MV-4-11 (cell line): Measurements from ENCODE around the gene USP9X.
"Not testable (repeated sequence)": the region's sequence is repeated elsewhere in the genome, so short reads cannot be mapped to it uniquely, and the experiment has no call there.

Experiments used
- DNase-seq: peaks from one replicate; lab custom pipeline; 2025; lab: John Stamatoyannopoulos, UW

The USP9X gene

DNA sequence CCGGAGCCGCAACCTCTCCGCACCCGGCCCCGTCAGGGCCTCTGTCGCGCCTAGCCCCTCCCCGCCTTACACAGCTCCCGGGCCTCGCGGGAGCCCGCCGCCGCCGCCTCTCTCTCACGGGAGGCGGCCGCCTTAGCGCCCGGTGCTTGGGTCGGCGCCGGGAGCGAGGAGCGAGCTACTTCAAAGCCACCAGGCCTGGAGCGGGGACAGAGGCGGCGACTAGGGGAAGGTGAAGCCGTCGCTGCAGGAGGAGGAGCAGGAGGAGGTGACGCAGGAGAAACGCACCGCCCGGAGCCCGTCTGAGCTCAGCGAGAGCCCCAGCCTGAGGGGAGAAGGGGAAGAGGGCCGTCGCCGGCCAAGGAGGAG lies 250 bp downstream of the USP9X start:
- DNase-seq: peak; percentile 29

DNA sequence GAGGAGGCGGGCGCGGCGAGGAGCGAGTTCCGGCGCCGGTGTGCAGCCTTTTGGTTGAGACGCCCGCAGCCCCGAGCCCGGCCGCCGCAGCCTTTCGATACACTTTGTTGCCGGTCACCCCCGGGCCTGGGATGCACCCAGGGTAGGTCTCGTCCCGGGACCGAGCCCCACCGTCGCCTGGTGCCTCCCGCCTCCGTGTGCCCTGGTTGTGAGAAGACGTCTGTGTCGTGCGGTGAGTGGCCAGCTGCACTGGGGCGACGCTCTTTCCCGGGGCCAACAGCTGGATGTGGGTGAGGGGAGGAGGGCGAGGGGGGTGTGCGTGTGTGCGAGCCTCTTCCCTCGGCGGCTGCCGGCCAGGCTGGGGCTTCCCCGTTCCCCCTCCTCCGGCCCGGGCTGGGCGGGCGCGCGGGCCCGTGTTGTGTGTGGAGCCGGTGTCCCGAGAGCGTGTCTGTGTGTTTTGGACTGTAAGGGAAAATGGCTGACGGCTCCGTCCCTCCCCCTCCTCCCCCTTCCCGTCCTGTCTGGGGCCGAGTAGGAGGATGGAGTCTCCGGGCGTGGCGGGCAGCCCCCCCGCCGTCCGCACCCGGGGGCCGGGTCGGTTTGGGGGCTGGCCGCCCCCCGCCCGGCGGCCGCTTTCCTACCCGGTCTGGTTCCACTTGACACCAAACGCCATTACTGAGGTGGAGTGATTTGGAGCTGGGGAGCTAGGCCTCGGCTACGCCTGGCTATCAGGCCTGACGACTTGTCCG lies 807 bp downstream of the USP9X start:
- DNase-seq: no peak

DNA sequence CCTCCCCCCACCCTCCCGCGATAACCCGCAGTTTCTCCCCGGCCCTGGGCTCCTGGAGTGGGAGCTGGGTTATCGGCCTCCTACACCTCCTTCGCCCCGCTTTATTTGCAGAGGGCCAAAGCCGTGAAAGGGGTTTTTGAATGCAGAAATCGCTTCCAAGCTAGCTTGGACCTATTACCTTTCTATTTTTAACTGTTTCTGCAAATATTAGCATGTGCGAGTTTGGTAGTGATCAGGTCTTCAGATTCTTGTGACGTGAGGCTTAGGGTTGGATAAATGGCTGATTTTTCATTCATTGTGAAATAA lies 1.3 kb downstream of the USP9X start:
- no peak for DNase-seq

DNA sequence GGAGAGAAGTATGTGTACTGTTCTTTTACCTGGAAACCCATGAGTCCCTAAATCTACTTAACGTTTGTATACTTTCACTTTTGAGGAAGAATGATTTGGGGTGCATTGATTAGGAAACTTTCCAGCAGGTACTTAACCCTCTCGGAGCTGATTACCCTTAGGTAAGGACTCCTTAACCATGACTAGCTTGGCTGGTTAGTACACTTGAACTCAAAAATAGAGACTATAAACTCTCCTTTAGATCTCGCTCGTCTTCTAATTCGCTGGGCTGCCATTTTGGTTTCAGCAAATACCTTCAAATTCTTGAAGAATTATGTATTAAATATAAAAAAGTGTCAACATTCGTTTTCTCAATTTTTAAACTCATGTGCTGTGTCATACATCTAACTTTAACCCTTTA lies 2.0 kb downstream of the USP9X start:
- no peak for DNase-seq

DNA sequence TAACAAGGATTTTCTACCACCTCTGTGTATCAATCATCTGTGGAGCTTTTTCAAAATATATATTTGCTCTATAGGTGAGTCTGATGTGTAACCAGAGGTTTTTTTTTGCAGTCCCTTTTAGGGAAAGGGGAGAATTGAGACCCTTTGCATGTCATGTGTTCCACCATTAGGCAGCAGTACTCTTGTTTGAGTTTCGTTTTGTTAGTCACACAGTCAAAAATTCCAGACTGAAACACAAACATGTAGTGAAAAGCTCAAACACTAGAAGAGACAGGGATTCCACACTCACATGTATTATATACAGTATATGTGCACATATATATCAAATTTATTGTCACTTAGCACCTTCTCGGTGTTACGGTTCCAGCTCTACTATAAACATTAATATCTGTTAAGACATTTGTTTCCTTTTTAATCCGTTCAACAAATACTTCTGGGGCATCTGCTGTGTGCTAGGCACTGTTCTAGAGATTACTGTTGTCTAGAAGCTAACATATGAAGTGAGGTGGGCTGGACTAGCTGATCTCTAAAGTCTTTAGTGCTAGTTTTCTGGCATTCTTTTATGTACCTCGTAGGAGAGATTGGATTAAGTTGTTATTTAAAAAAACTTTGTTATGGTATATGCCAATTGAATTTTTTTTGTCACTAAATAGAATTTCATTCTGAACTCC lies 5.5 kb downstream of the USP9X start:
- no peak for DNase-seq

DNA sequence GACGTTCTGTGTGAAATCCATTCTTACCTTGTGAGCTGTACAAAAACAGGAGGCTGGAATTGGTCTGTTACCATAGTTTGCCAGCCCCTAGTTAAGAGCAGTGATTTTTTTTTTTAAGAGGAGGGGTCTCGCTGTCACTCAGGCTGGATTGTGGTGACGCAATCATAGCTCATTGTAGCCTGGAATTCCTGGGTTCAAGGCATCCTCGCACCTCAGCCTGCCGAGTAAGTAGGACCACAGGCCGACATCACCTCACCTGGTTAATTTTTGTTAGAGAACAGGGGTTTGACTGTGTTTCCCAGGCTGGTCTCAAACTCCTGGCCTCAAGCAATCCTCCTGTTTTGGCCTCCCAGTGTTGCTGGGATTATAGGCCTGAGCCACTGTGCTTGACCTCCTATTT lies 7.5 kb downstream of the USP9X start:
- no peak for DNase-seq

DNA sequence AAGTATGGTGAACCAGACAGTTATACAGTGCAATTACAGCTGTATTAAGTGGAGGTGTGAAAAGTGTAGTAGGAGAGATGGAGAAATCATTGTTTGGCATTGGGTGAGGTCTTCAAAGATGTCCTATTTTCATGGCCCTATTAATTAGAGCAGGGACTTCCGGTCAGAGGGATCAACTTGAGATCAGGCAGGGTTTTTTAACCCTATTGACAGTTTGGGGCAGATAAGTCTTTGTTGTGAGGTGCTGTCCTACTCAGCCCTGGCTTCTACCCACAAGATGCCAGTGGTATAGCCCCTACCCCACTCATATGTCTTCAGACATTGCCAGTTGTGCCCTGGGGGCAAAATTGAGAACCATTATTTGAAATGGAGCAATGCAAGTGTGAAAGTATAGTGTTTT lies 9.9 kb downstream of the USP9X start:
- DNase-seq: no peak

DNA sequence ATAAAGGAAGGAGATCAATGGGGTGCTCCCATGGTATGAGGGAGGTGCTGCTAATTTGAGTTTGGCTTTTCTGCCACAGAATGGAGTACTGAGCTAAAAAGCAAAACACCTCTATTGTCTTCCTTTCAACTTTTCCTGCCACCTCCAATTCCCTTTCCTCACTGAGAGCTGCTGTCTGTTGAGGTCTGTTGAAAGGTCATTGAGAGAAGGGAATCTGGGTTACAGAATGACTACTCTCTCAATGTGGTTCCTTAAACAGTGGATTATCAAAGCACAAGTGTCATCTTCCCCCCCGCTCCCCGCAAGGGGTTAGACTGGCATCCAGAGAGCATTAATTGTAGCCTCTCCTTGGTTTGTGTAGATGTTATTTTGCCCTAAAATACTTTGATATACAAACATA lies 10.7 kb downstream of the USP9X start:
- peak; percentile 51 for DNase-seq

DNA sequence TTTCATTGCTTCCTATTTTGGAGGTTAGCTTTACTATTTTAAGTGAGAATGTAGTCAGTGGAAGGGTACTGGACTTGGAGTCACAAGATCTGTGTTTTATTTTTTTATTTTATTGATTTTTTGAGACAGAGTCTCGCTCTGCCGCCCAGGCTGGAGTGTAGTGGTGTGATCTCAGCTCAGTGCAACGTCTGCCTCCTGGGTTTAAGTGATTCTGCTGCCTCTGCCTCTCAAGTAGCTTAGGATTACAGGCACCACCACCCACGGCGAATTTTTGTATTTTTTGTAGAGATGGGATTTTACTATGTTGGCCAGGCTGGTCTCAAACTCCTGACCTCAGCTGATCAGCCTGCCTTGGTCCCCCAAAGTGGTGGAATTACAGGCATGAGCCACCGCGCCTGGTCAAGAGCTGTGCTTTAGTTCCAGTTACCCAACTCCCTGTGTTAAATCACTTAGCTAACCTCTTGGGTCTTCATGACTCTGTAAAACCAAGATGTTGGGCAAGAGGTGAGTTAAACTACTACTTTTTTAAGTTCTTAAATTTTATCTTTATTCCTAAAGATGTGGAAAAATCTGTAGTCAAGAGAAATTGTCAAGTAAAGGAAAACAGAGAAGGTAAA lies 11.2 kb downstream of the USP9X start:
- peak; percentile 11 for DNase-seq

DNA sequence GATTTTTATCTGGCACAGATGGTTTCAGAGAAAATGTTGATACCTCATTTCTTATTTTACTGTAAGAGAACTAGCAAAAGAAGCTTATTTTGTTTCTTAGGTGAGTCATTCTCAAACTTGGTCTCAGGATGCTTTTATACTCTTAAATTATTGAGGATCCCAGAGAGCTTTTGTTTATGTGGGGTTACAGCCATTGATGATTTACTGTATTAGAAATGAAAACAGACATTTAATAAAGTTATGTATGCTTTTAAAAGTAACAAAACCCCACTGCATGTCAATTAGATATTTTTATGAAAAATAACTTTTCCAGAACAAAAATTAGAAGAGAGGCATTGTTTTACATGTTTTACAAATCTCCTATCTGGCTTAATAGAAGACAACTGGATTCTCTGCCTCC lies 12.1 kb downstream of the USP9X start:
- DNase-seq: no peak

DNA sequence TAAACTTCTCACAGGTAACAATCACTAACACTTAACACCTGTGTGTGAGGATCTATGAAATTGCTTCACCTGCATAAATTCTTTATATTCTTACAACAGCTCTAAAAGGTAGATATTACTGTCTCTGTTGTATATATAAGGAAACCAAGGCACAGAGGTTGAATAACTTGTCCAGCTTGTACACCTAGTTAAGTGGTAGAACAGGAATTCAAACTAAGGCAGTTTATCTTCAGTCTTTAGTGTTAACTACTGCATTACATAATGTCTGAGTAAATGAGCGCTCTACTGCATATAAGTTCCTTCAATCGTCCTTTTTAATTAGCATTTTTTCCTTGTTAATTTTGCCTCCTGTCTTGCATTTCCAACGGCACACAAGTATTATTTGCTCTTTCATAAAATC lies 15.0 kb downstream of the USP9X start:
- DNase-seq: no peak

DNA sequence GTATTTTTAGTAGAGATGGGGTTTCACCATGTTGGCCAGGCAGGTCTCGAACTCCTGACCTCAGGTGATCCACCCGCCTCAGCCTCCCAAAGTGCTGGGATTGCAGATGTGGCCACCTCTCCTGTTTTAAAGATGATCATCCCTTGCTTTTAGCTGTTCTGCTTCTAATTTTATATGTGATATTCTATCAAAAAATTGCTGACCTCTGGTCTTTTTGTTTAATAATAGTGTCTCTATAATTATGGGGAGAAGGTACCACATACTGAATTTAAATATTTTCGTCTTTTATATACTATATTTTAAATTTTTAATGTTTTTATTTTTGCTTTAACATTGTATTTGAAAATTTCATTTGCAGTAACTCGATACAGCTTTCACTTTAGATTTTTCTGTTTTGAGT lies 15.6 kb downstream of the USP9X start:
- DNase-seq: no peak

DNA sequence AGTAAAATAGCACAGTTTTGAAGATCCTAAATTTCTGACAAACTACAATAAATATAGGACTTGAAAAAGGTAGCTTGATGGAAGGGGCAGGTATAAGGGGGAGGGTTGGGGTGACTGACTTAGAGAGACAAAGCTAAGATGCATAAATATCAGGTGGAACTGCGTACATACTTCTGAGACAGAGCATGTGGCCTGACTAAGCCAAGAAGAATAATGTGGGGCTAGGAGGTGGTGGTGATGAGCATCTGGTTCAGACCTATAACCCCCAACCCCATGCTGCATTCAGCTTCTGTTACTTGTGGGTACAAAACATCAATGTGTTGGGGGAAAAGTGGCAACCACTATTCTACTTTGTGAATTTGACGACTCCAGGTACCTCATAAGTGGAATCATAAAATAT lies 19.8 kb downstream of the USP9X start:
- DNase-seq: no peak

DNA sequence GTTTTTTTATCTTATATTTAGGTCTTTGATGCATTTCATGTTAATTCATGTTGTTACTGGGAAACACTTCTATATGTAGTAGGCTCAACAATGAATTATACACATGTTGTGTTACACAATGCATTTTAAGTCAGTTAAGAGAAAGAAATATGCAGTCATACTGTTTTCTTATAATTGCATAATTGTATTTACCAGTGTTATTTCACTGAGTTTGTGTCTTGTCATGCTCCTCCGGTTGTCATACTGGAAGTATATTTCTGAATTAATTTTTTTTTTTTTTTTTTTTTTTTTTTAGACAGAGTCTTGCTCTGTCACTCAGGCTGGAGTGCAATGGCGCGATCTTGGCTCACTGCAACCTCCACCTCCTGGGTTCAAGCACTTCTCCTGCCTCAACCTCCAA lies 21.0 kb downstream of the USP9X start:
- not testable (repeated sequence) for DNase-seq

DNA sequence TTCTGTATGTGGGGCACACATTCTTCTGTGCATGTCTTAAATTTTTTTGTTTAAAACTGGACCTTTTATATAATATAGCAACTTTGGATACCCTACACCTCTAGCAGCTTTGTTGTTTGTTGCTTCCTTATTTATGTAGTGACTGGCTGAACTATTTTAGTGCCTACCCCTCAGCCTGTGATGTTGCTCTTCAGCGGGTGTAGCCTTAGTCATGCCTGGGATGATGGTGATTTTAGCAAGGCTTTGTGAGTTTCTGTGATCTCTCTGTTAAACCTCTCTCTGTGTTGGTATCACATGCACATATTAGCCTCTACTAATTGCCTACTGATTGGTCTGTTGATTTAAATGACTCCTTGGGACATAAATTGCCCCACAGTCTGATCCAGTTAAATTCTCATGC lies 22.8 kb downstream of the USP9X start:
- DNase-seq: no peak

DNA sequence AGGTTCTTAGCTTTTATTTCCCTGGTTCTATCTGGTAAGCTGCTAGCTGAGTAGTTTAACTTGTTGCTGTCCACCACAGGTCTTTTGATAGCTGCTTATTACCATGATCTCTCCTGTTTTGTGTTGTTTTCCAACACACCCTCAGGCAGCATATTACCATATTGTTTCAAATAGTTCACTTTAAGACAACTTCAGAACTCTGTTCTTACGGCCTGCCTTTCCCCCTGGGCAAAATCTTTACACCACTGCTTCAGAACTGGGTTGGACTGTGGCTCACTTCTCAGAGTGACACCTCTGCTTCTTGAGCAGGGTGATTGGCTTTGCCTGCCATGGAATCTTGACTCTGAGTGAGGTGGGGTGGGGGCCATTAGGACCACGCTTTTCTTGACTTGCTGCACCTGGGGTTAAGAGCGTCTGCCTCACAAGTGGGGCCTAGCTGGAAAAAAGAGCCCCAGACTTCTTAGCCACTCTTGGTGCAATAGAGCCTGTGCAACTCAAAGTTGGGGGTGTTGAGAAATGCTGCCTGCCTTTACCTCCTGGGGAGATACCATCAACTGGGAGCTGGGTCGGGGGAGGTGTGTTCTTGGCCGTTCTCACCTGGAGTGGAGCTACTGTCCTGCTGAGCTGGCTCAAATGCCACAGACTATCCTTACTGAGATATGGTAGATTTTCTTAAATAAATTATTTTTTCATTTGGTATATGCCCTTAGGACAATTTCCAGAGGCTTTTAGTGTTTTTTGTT lies 23.4 kb downstream of the USP9X start:
- DNase-seq: no peak

DNA sequence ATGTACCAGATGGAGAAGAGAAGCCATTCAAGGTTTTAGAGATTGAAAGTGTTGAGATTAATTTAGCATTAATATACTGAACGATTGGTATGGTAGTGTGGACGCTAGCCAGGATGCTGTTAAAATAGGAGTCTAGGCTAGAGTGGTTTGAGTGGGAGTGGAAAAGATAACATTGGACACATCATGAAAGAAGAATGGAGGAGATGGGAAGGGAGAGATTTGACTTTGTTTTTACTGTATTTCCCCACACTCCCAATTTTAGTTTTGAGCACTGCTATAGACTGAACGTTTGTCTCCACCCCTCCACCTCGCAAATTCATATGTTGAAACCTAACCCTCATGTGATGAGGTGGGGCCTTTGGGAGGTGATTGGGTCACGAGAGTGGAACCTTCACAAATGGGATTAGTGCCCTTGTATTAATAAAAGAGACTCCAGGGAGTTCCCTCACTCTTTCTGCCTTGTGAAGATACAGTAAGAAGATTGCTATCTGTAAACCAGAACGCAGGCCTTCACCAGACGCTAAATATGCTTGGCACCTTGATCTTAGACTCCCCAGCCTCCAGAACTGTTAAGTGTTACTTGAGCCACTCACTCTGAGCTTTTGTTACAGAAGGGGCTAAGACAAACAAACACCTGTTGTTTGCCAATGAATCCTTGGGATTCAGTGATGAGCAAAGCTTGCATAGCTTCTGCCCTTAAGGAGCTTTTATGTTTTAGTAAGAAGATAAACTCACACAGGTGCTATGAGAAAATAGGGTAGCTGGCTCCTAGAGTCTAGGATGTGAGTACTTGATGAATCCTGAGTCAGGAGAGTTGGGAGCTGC lies 25.8 kb downstream of the USP9X start:
- DNase-seq: no peak

DNA sequence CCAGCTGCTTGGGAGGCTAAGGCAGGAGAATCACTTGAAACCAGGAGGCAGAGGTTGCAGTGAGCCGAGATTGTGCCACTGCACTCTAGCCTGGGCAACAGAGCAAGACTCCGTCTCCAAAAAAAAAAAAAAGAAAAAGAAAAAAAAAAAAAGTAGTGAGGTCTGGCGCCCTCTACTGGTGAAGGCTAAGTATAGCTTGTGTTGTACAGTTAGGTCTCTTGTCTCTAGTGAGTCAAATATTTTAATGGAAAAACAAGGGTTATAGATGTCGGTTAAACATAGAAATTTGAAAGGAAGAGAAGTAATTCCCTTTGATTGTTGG lies 29.8 kb downstream of the USP9X start:
- peak; percentile 28 for DNase-seq

DNA sequence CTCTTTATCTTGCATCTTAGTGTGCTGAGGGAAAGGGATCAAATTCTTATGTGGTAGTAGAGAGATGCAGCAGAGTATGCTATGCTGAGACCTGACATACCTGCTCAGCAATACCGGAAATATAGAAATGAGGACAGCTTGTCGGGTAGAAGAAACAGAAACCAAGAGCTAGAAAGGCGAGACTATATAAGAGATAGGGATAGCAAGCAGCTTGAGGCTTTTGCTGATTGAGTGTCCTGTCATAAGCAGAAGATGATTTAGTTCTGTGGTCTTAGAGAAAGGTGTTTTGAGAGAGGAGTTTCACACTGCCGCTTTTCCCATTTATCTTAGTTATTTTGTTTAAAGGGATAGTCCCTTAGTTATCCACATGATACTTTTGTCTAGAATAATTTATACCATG lies 31.7 kb downstream of the USP9X start:
- DNase-seq: no peak

DNA sequence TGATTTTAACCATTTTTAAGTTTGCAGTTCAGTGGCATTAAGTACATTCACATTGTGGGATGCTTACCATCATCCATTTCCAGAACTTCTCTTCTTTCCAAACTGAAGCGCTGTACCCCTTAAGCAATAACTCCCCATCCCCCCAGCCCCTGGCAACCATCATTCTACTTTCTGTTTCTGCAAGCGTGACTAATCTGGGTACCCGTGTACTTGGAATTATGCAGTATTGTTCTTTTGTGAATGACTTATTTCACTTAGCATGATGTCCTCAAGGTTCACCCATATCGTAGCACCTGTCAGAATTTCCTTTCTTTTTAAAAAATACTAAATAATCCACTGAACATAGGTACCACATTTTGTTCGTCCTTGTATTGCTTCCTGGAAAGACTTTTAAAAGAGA lies 32.9 kb downstream of the USP9X start:
- no peak for DNase-seq

DNA sequence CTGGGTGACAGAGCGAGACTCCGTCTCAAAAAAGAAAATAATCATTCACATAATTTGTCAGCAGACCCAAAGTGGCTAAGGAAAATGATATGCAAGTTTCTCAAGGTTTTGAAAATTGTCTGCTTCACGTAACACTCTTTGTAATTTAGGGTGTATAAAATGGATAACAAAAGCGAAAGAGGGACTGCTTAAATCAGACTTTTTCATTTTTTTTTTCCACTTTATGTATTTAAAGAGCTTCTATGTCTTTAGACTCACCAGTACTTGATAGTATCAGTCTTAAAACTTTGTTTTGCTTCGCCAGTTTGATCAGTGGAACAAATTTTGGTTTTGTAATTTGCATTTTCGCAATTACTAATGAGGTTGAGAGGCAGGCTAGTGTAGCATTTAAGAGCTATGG lies 34.6 kb downstream of the USP9X start:
- no peak for DNase-seq

DNA sequence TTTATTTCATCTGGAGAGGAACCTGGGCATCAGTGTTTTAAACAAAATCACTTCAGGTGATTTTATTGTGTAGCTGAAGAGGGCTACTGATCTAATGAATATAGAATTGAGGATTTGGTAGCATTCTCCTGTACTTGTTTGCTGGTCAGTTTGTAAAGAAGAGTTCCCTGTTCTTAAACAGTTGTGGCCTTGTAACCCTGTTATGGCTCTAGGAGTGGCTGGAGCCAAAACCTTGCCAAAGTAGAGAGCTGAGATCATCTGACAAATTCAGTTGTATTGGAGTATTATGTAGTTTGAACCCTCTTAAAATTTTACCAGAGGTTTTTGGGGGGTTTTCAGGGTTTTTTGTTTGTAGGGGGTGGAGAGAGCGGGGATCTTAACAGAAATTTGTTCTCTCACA lies 36.5 kb downstream of the USP9X start:
- no peak for DNase-seq
